IPS-NIHi7 (cell line): Measurements from ENCODE around the gene AVP.

Source experiments
- DNase-seq: peaks from one replicate; pipeline ENCODE4 v3.0.0; 2012; ENCODE audit warnings: mixed read lengths; ENCODE audit errors: extremely low spot score

Gene AVP

GRCh38 chr20:3109350-3110302, 25.1 kb upstream of the AVP start:
- no peak for DNase-seq

- no peak for DNase-seq
Measured at GRCh38 chr20:3107464-3108025, 23.0 kb upstream of the AVP start.

GRCh38 chr20:3106658-3107463, 22.3 kb upstream of the AVP start:
- no peak for DNase-seq

GRCh38 chr20:3106185-3106584, 21.7 kb upstream of the AVP start:
- DNase-seq = no peak

GRCh38 chr20:3105256-3106137, 21.0 kb upstream of the AVP start:
- DNase-seq = no peak

GRCh38 chr20:3103369-3104032, 19.0 kb upstream of the AVP start:
- DNase-seq = no peak

- no peak for DNase-seq
Measured at GRCh38 chr20:3102575-3103368, 18.2 kb upstream of the AVP start.

- no peak for DNase-seq
Measured at GRCh38 chr20:3101737-3102574, 17.4 kb upstream of the AVP start.

GRCh38 chr20:3101251-3101650, 16.7 kb upstream of the AVP start:
- no peak for DNase-seq

GRCh38 chr20:3100480-3100879, 16.0 kb upstream of the AVP start:
- no peak for DNase-seq

GRCh38 chr20:3094848-3095629, 10.5 kb upstream of the AVP start:
- no peak for DNase-seq

GRCh38 chr20:3093861-3094361, 9.4 kb upstream of the AVP start:
- DNase-seq = no peak

- DNase-seq = peak; percentile 71
Measured at GRCh38 chr20:3092611-3093379, 8.3 kb upstream of the AVP start.

GRCh38 chr20:3090565-3090964, 6.0 kb upstream of the AVP start:
- DNase-seq = no peak

GRCh38 chr20:3088031-3088430, 3.5 kb upstream of the AVP start:
- DNase-seq = no peak

GRCh38 chr20:3085571-3086072, 1.1 kb upstream of the AVP start:
- no peak for DNase-seq

GRCh38 chr20:3084986-3085360, 449 bp upstream of the AVP start:
- DNase-seq = no peak
